ENCODE measurements around the gene SLC44A5. TPM values are rescaled to one million over a fixed set of nuclear protein-coding genes. Genes with fewer than 3 reads are reported as not detected.

Gene SLC44A5
- polyA plus RNA-seq, 2 of the 4 experiments (the other 2 are of a cell fraction), result 0.10 to 1.5 TPM

DNA sequence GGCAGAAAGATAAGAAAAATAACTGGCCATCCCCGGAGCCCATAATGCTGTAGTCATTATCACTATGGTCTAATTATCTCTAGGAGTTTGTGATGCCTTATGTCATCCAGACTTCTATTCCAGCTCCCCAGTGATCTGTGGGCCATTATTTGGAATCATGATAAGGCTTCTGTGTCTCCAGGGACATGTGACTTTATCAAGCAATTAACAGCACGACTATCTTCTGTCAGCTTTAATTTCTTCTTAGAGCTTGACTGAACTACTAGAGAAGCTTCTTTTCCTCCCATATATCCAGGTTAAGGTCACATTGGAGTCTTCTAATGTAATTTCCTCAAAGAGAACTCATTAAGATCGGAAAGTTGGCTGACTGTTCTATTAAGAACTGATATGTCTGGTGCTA lies 376.4 kb downstream of the SLC44A5 start:
- DNase-seq (ENCODE audit: low read depth in 1 of 2, low spot score in 1 of 2), result no peak
- no peak overlapping the region for H3K4me3 ChIP-seq
- 19% methylated on average over 3 of the region's 3 CpGs for WGBS (ENCODE audit: missing lambda C conversion rate)
- no peaks in the 10 kb centered on the region for H3K9me3 ChIP-seq
- POLR2A ChIA-PET, result no interaction called here
- no peaks in the 10 kb centered on the region for H3K4me1 ChIP-seq
- no peak for TF ChIP-seq RAD21 (conservative IDR thresholded peaks at IDR 0.05 in 1 of 2, IDR thresholded peaks at IDR 0.05 in 1 of 2)
- TF ChIP-seq, protein P1, sequence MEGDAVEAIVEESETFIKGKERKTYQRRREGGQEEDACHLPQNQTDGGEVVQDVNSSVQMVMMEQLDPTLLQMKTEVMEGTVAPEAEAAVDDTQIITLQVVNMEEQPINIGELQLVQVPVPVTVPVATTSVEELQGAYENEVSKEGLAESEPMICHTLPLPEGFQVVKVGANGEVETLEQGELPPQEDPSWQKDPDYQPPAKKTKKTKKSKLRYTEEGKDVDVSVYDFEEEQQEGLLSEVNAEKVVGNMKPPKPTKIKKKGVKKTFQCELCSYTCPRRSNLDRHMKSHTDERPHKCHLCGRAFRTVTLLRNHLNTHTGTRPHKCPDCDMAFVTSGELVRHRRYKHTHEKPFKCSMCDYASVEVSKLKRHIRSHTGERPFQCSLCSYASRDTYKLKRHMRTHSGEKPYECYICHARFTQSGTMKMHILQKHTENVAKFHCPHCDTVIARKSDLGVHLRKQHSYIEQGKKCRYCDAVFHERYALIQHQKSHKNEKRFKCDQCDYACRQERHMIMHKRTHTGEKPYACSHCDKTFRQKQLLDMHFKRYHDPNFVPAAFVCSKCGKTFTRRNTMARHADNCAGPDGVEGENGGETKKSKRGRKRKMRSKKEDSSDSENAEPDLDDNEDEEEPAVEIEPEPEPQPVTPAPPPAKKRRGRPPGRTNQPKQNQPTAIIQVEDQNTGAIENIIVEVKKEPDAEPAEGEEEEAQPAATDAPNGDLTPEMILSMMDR (IDR thresholded peaks at IDR 0.05), result no peak
- no peak for TF ChIP-seq RFX5 (IDR thresholded peaks at IDR 0.05)
- TF ChIP-seq HEYL (CRISPR knock-in tag; IDR thresholded peaks at IDR 0.05), result no peak
- no peak for TF ChIP-seq E2F6 (IDR thresholded peaks at IDR 0.05; ENCODE audit: borderline replicate concordance, low read depth)
- no peak for TF ChIP-seq TFCP2L1 (CRISPR knock-in tag; IDR thresholded peaks at IDR 0.05)
- TF ChIP-seq CHD2 (IDR thresholded peaks at IDR 0.05; ENCODE audit: low read length, partially characterized antibody), result no peak
- no peak for TF ChIP-seq RARB (CRISPR knock-in tag; IDR thresholded peaks at IDR 0.05)
- TF ChIP-seq KDM5A (IDR thresholded peaks at IDR 0.05), result no peak
- TF ChIP-seq, protein P2, sequence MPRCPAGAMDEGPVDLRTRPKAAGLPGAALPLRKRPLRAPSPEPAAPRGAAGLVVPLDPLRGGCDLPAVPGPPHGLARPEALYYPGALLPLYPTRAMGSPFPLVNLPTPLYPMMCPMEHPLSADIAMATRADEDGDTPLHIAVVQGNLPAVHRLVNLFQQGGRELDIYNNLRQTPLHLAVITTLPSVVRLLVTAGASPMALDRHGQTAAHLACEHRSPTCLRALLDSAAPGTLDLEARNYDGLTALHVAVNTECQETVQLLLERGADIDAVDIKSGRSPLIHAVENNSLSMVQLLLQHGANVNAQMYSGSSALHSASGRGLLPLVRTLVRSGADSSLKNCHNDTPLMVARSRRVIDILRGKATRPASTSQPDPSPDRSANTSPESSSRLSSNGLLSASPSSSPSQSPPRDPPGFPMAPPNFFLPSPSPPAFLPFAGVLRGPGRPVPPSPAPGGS (IDR thresholded peaks at IDR 0.05), result no peak
- no peak for TF ChIP-seq JUNB (IDR thresholded peaks at IDR 0.05)
- TF ChIP-seq EHF (CRISPR knock-in tag; IDR thresholded peaks at IDR 0.05), result no peak
- no peak for TF ChIP-seq POLR2A (IDR thresholded peaks at IDR 0.05; ENCODE audit: low read length)
- TF ChIP-seq RCOR1 (IDR thresholded peaks at IDR 0.05; ENCODE audit: low read depth, low read length), result no peak
- no peak for TF ChIP-seq SREBF2 (IDR thresholded peaks at IDR 0.05)
- TF ChIP-seq ATOH8 (CRISPR knock-in tag; IDR thresholded peaks at IDR 0.05; ENCODE audit: low read depth), result no peak
- TF ChIP-seq RNF2 (IDR thresholded peaks at IDR 0.05; ENCODE audit: borderline replicate concordance, low read depth), result no peak
- TF ChIP-seq ZFP36 (IDR thresholded peaks at IDR 0.05; ENCODE audit: borderline replicate concordance, partially characterized antibody), result no peak
- FAIRE-seq, result no peak
- ATAC-seq, result no peak
- no peak overlapping the region for H3K27ac ChIP-seq
- CTCF ChIA-PET, result no interaction called here
- H3K4me2 ChIP-seq, result no peak overlapping the region

DNA sequence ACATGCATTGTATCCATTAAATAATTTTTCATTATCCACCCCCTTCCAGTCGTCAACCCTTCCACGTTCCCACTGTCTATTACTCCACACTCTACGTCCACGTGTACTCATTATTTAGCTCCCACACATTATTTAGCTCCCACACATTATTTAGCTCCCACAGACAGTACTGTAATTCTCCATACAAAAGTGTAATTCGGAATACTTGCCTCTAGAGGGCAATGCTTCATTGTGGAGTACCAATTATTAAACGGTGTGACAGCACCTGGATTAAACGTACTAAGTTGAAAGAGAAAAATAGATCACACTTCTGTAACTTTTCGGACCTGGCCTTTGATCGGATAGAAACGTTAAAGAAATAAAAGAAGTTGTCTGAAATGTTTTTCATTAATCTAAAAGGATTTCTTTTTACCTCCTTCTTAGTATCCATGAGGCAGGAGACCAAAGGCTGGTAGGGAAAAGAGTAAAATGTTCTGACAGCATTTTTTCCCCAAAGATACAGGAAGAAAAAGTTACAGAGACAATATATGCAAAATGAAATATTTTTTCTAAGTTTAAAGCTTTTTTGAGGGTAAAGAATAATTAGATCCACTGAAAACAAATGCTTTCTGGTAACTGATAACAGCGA lies 377.5 kb downstream of the SLC44A5 start:
- H3K4me3 ChIP-seq, result no peak overlapping the region
- WGBS (ENCODE audit: missing lambda C conversion rate), result 11% methylated on average over 11 of the region's 11 CpGs

More for the DNA sequence above, 377.5 kb downstream of the SLC44A5 start:
- POLR2A ChIA-PET, result no interaction called here
- TF ChIP-seq CHD4 (IDR thresholded peaks at IDR 0.05; ENCODE audit: borderline replicate concordance) (no peak), RAD21 (conservative IDR thresholded peaks at IDR 0.05 in 1 of 2, IDR thresholded peaks at IDR 0.05 in 1 of 2) (peak; percentile 43 to 45; a peak in 3 of 5 replicates)
- TF ChIP-seq, protein P1 (IDR thresholded peaks at IDR 0.05), result peak; percentile 58
- H3K4me2 ChIP-seq, result no peak overlapping the region
- CTCF ChIA-PET, result interaction anchor here (0.5 to 1.8 kb wide), 7 partner anchors 9 to 398 kb away, joined by 3 to 10 read pairs (median 4); no protein-coding TSS in a partner anchor
- no peaks in the 10 kb centered on the region for H3K9me3 ChIP-seq
- FAIRE-seq (no peak), ATAC-seq (peak; percentile 74 to 85; a peak in 5 of 6 replicates), DNase-seq (ENCODE audit: low read depth in 1 of 2, low spot score in 1 of 2) (peak; percentile 2 to 23)
- H3K27ac ChIP-seq, result no peak overlapping the region
- no peaks in the 10 kb centered on the region for H3K4me1 ChIP-seq
